ENCODE results near the gene SMARCAL1. TPM values are rescaled to one million over a fixed set of nuclear protein-coding genes. Genes with fewer than 3 reads are reported as not detected.
"Not testable (repeated sequence)": the region's sequence is repeated elsewhere in the genome, so short reads cannot be mapped to it uniquely, and the experiment has no call there.

SMARCAL1 gene
- total RNA-seq, 1 donor from 2014 or later: 27.4 TPM

- H3K36me3 Mint-ChIP-seq (ENCODE audit: low read depth); DNase-seq; H3K27ac Mint-ChIP-seq; H3K4me1 Mint-ChIP-seq; intact Hi-C loops (cut with micrococcal nuclease); H3K27me3 Mint-ChIP-seq; H3K4me3 Mint-ChIP-seq; H3K9me3 Mint-ChIP-seq: not testable (repeated sequence)
Measured at GRCh38 chr2:216384409-216384808, 27.9 kb upstream of the SMARCAL1 start.

- Mint-ChIP-seq H3K36me3 (ENCODE audit: low read depth) (no peaks in the 10 kb centered on the region), H3K9me3 (no peaks in the 10 kb centered on the region), H3K4me1 (peaks cover 8% of the 10 kb centered on the region), H3K4me3 (no peak overlapping the region), H3K27me3 (peaks cover 3% of the 10 kb centered on the region), H3K27ac (no peak overlapping the region)
- DNase-seq: no peak
- intact Hi-C loops (cut with micrococcal nuclease): no loop called here
Measured at GRCh38 chr2:216385478-216385877, 26.8 kb upstream of the SMARCAL1 start.

GRCh38 chr2:216387262-216387661 is 25.0 kb upstream of the SMARCAL1 start:
- Mint-ChIP-seq H3K4me1 (peaks cover 8% of the 10 kb centered on the region), H3K27ac (no peak overlapping the region), H3K4me3 (no peak overlapping the region), H3K9me3 (no peaks in the 10 kb centered on the region), H3K36me3 (ENCODE audit: low read depth) (no peaks in the 10 kb centered on the region), H3K27me3 (peaks cover 3% of the 10 kb centered on the region)
- intact Hi-C loops (cut with micrococcal nuclease): no loop called here
- no peak for DNase-seq

GRCh38 chr2:216388046-216388884 is 24.0 kb upstream of the SMARCAL1 start:
- intact Hi-C loops (cut with micrococcal nuclease): no loop called here
- Mint-ChIP-seq H3K36me3 (ENCODE audit: low read depth) (no peaks in the 10 kb centered on the region), H3K9me3 (no peaks in the 10 kb centered on the region), H3K27ac (no peak overlapping the region), H3K27me3 (peaks cover 5% of the 10 kb centered on the region), H3K4me1 (peaks cover 8% of the 10 kb centered on the region), H3K4me3 (no peak overlapping the region)
- peak; percentile 61 for DNase-seq

GRCh38 chr2:216389570-216389969 is 22.7 kb upstream of the SMARCAL1 start:
- no peak overlapping the region for H3K27ac Mint-ChIP-seq
- no peaks in the 10 kb centered on the region for H3K9me3 Mint-ChIP-seq
- DNase-seq: no peak
- peaks cover 10% of the 10 kb centered on the region for H3K27me3 Mint-ChIP-seq
- no peaks in the 10 kb centered on the region for H3K36me3 Mint-ChIP-seq (ENCODE audit: low read depth)
- peaks cover 8% of the 10 kb centered on the region for H3K4me1 Mint-ChIP-seq
- no peak overlapping the region for H3K4me3 Mint-ChIP-seq
- intact Hi-C loops (cut with micrococcal nuclease): no loop called here

- intact Hi-C loops (cut with micrococcal nuclease): no loop called here
- Mint-ChIP-seq H3K4me1 (peaks cover 10% of the 10 kb centered on the region), H3K27ac (no peak overlapping the region), H3K9me3 (no peaks in the 10 kb centered on the region), H3K4me3 (no peak overlapping the region), H3K36me3 (ENCODE audit: low read depth) (no peaks in the 10 kb centered on the region), H3K27me3 (peaks cover 15% of the 10 kb centered on the region)
- DNase-seq: no peak
Measured at GRCh38 chr2:216391401-216391800, 20.9 kb upstream of the SMARCAL1 start.

- peaks cover 16% of the 10 kb centered on the region for H3K27me3 Mint-ChIP-seq
- intact Hi-C loops (cut with micrococcal nuclease): no loop called here
- peaks cover 10% of the 10 kb centered on the region for H3K4me1 Mint-ChIP-seq
- no peak for DNase-seq
- H3K27ac Mint-ChIP-seq: no peak overlapping the region
- H3K4me3 Mint-ChIP-seq: no peak overlapping the region
- no peaks in the 10 kb centered on the region for H3K9me3 Mint-ChIP-seq
- no peaks in the 10 kb centered on the region for H3K36me3 Mint-ChIP-seq (ENCODE audit: low read depth)
Measured at GRCh38 chr2:216392018-216392562, 20.2 kb upstream of the SMARCAL1 start.

- DNase-seq: no peak
- no peaks in the 10 kb centered on the region for H3K36me3 Mint-ChIP-seq (ENCODE audit: low read depth)
- no peak overlapping the region for H3K4me3 Mint-ChIP-seq
- H3K27me3 Mint-ChIP-seq: peaks cover 16% of the 10 kb centered on the region
- H3K4me1 Mint-ChIP-seq: peaks cover 7% of the 10 kb centered on the region
- no peaks in the 10 kb centered on the region for H3K9me3 Mint-ChIP-seq
- intact Hi-C loops (cut with micrococcal nuclease): no loop called here
- H3K27ac Mint-ChIP-seq: no peak overlapping the region
Measured at GRCh38 chr2:216392945-216393840, 19.1 kb upstream of the SMARCAL1 start.

GRCh38 chr2:216394881-216395280 is 17.4 kb upstream of the SMARCAL1 start:
- H3K9me3 Mint-ChIP-seq: no peaks in the 10 kb centered on the region
- peaks cover 2% of the 10 kb centered on the region for H3K4me1 Mint-ChIP-seq
- intact Hi-C loops (cut with micrococcal nuclease): no loop called here
- peaks cover 17% of the 10 kb centered on the region for H3K27me3 Mint-ChIP-seq
- H3K27ac Mint-ChIP-seq: no peak overlapping the region
- H3K36me3 Mint-ChIP-seq (ENCODE audit: low read depth): no peaks in the 10 kb centered on the region
- DNase-seq: no peak
- H3K4me3 Mint-ChIP-seq: no peak overlapping the region

GRCh38 chr2:216399621-216400020 is 12.7 kb upstream of the SMARCAL1 start:
- Mint-ChIP-seq H3K4me3 (no peak overlapping the region), H3K27ac (no peak overlapping the region), H3K27me3 (peaks cover 16% of the 10 kb centered on the region), H3K4me1 (peaks cover 2% of the 10 kb centered on the region), H3K36me3 (ENCODE audit: low read depth) (no peaks in the 10 kb centered on the region), H3K9me3 (no peaks in the 10 kb centered on the region)
- intact Hi-C loops (cut with micrococcal nuclease): loop anchor here (5.0 kb wide), 1 partner anchor 72 kb away; no protein-coding TSS in a partner anchor
- DNase-seq: no peak

- Mint-ChIP-seq H3K36me3 (ENCODE audit: low read depth) (no peaks in the 10 kb centered on the region), H3K4me3 (no peak overlapping the region), H3K27me3 (peaks cover 18% of the 10 kb centered on the region), H3K4me1 (no peaks in the 10 kb centered on the region), H3K27ac (no peak overlapping the region), H3K9me3 (no peaks in the 10 kb centered on the region)
- intact Hi-C loops (cut with micrococcal nuclease): loop anchor here (5.0 kb wide), 1 partner anchor 75 kb away; no protein-coding TSS in a partner anchor
- DNase-seq: no peak
Measured at GRCh38 chr2:216402751-216403150, 9.5 kb upstream of the SMARCAL1 start.

- H3K4me1 Mint-ChIP-seq: no peaks in the 10 kb centered on the region
- H3K27me3 Mint-ChIP-seq: peaks cover 26% of the 10 kb centered on the region
- H3K9me3 Mint-ChIP-seq: no peaks in the 10 kb centered on the region
- no peak overlapping the region for H3K27ac Mint-ChIP-seq
- peak; percentile 82 for DNase-seq
- no peaks in the 10 kb centered on the region for H3K36me3 Mint-ChIP-seq (ENCODE audit: low read depth)
- no peak overlapping the region for H3K4me3 Mint-ChIP-seq
- intact Hi-C loops (cut with micrococcal nuclease): loop anchor here (5.0 kb wide), 1 partner anchor 77 kb away; no protein-coding TSS in a partner anchor
Measured at GRCh38 chr2:216404010-216404618, 8.2 kb upstream of the SMARCAL1 start.

- Mint-ChIP-seq H3K27me3 (peaks cover 23% of the 10 kb centered on the region), H3K4me1 (peaks cover 2% of the 10 kb centered on the region), H3K4me3 (no peak overlapping the region), H3K9me3 (no peaks in the 10 kb centered on the region), H3K27ac (no peak overlapping the region), H3K36me3 (ENCODE audit: low read depth) (no peaks in the 10 kb centered on the region)
- intact Hi-C loops (cut with micrococcal nuclease): no loop called here
- DNase-seq: no peak
Measured at GRCh38 chr2:216405588-216405987, 6.7 kb upstream of the SMARCAL1 start.

All from activated CD4-positive, alpha-beta T cell treated with anti-CD3 and anti-CD28 coated beads, Interleukin-2, amount 10 ng/mL, durations not matched to agents 24 days and 14 days (primary cell).